NCI-H2196 (cell line): ENCODE results near the gene USP44.
"Not testable (repeated sequence)": the region's sequence is repeated elsewhere in the genome, so short reads cannot be mapped to it uniquely, and the experiment has no call there.

ENCODE experiments used
- DNase-seq: peaks from one replicate; lab custom pipeline; 2025; ENCODE audit not compliant: unreplicated experiment; lab: John Stamatoyannopoulos, UW

USP44 gene

DNA sequence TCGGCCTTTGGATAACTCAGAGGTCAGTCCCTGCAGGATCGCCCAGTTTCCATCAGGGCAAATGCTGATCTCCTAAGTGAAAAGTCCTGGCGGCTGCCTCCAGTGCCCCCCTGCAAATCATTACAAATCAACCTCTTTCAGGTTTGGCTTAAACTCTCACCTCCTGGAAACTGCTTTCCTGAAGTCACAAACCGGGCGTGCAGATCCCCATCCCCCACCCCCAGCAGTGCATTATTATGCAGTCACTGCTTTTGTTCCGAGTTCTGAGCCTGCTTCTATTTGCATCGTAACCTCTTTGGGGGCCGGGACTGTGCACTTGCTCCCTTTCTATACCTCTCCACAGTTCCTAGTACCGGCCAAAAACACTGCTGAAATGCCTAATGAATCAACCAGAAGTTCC lies at the start of gene USP44:
TSS of gene USP44 (minus strand) at position 172 of the 400 bp plus-strand sequence. CDS start 17,220 bp downstream, outside the sequence.
- DNase-seq, result no peak

DNA sequence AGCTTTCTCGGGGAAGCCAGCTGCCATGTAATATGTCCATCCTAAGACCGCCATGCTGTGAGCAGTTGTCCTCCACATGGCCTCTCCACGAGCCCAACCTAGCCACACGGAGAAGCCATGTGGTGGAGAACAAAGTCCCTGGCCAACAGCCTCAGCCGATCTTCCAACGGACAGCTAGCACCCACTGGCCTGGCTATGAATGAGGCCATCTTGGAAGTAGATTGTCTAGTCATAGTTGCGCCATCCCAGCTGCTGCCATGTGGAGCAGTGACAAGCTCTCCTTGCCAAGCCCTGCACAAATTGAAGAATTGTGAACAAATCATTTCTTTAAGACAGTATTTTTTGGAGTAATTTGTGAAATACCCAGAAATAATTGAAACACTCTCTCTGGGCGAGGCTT lies 49.3 kb upstream of the USP44 start:
- no peak for DNase-seq

DNA sequence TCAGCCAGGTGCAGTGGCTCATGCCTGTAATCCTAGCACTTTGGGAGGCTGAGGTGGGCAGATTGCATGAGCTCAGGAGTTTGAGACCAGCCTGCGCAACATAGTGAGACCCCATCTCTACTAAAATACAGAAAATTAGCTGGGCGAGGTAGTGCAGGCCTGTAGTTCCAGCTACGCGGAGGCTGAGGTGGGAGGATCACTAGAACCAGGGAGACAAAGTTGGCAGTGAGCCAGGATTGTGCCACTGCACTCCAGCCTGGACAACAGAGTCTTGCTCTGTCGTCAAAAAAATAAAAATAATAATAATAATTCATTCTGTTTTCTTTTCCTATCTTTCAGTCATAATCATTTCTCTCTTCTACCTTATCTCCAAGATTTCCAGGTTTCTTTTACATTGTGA lies 48.6 kb upstream of the USP44 start:
- no peak for DNase-seq

DNA sequence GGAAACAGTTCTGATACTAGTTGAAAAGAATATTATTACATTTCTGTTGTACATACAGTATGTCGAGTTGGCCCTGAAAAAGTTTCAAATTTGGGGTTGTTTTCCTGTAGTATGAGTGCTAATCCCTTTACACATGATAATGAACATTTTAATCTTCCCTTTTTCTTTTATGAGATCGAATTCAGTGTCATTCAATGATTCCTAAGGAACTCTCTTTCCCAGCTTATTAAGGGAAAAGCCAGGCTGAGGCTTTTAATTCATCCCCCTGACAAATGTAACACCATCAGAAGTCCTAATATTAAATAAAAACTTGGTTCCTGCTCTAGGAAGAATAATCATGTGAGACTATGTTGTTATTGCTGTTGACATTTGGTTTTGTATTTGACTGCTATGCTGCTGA lies 42.9 kb upstream of the USP44 start:
- no peak for DNase-seq

DNA sequence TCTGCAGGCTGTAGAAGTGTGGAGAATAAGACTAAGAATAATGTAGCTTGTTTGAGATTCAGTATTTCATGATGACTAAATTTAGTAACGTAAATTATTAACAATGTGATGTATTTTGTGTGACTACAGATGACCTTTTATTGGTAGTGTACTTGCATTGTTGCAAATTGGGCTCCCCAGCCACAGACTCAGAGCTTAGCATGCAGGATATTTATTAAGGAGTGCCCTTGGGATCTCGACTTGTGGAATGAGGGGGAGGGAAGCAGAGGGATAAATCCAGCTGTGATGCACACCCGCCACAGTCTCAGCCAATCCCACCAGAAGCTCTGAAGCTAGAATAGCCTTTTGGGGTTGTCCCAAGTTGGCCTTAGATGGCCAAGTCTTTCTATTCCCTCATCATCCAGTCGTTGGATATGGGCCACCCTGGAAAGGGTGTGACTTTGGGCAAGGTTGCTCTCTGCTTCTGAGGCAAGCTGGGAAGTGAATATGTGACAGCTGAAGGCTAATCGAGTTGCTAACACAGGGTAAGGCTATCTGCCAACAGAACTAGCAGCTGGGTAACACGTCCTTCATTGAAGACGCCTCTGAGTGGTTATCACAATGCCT lies 42.1 kb upstream of the USP44 start:
- no peak for DNase-seq

DNA sequence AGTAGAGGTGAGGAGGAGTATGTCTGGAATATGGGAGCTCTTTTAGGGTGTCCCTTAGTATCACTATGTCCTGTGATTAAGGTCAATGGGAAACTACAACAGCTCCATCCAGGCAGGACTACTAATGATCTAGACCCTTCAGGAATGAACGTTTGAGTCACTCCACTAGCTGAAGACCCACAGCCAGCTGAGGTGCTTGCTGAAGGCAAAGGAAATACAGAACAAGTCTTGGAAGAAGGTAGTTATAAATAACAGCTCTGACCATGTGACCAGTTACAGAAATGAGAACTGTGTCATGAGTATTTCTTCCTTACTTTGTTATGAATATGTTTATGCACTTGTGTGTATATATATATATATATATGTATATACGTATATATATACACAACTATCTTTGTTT lies 40.5 kb upstream of the USP44 start:
- no peak for DNase-seq

DNA sequence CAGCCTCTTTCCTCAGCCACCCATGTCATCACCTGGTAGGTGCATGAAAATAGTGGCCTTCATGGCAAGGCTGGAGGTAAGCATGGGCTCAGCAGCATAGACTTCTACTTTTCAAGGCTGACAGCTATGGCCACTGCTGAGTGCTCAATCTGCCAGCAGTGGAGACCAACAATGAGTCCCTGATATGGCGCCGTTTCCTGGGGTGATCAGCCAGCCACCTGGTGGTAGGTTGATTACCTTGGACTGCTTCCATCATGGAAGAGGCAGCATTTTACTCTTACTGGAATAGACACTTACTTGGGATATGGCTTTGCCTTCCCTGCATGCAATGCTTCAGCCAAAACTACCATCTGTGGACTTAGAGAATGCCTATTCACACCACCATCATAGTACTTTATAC lies 39.5 kb upstream of the USP44 start:
- DNase-seq, result no peak

DNA sequence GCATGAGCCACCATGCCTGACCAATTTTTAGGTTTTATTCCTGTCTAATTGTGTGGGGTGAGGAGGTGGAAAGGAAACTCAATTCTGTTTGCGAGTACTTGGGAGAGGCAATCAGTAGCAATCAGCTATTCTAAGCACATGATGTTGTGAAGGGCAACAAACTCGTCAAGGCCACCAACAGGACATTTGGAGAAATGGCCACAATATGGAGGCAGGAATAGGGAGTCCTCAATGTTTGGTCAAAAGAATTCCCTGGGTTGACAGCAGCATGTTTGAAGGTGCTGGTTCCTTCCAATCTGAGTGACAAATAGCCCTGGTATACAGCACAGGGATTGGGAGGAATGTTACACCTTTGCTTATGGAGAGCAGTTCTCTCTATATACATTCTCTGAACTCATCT lies 32.7 kb upstream of the USP44 start:
- no peak for DNase-seq

DNA sequence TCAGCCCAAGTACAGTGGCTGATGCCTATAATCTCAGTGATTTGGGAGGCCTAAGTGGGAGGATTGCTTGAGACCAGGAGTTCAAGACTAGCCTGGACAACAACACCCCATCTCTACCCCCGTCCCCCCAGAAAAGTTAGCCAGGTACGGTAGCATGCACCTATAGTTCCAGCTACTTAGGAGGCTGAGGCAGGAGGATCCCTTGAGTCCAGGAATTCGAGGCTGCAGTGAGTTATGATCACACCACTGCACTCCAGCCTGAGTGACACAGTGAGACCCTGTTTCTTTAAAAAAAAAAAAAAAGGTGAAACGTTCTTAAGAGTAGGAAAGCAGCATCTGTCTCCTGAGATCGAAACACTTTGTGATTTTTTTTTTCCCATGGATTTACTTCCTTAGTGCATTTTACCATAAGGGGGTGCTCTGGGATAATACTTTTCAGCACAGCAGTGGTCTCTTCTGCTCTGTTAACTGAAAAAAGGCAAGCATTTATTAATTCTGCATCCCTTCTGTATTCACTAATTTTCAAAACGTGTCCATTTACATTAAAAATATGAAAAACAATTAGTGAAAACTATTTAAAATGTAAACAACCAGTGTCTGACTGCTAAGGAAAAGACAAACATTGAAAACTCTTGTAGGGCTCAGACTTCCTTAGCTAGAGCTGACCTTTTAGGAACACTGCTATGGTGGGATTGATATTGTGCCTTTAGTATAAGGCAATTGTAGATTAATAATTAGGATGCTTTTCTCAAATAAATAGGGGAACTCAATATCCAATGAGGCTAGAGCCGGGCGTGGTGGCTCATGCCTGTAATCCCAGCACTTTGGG lies 31.2 kb upstream of the USP44 start:
- peak; percentile 49 for DNase-seq

DNA sequence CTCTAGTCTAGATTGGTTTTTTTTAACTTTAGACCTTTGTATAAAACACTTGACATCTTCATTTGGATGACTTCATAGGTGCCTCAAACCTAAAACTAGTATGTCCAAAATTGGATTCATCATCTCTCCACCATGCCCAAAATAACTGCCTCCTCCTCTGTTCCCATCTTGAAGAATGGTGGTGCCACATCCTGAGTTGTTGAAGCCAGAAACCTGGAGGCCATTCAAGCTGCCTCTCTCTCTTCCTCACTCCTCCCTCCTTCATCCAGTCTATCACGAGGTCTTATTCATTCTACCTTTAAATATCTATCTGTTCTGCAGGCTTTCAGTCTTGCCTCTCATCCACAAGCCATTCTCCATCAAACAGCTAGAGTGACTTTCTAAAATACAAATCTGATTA lies 26.5 kb upstream of the USP44 start:
- DNase-seq, result no peak

DNA sequence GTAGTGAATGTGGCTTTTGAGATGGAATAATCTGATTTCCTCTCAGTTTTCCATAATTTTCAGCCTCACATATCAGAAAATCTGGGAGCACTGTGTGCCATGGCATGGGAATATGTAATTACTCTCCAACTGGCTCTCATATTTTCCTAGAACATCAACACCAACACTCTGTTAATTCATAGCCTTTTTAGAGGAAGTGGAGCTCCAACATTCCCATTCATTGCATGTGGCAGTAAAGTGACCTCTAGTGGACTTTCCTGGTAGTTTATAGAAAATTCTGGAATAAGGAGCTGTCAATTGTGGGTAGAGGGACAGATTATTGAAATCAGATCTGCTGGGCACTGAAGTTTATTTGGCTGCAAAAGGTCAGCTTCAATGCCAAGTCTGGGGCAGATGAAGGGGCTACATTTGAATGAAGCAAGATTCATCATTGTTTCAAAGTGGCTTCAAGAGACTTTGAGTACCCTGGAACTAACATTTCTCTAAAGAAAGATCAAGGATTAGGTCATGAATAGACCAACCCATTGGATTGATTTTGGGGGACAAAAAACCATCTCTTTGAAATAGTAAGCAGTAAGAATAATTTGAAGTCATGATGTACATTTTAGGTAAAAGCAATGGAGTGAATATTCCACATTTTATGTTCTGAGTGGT lies 23.6 kb upstream of the USP44 start:
- DNase-seq, result peak; percentile 41

DNA sequence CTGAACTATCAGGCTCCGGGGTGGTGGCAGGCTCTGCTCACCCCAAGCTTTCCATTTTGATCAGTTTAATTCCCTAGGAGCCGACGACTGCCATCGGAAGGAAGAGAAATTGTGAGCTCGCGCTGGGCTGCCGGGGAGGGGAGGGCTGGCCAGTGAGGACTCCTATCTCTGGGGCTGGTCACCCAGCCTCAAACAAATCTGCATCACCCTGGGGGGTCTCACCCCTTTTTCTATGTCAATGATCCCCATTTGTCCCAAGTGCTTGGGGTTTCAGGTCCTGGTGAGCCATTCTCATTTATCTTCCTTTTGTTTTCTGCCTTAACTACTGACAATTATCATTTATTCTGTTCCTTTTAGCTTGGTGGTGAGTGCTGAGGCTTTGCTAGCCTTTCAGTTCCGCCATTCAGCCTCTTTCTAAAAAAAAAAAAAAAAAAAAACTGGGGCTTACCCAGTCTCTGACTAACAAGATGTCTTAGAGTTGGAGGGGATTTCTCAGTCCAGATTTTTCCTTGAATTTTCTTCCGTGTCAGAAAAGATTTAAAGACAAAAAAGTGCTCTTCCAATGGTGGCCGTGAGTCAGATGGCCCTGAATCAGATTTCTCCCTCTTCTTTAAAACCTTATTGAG lies 22.8 kb upstream of the USP44 start:
- DNase-seq, result no peak

DNA sequence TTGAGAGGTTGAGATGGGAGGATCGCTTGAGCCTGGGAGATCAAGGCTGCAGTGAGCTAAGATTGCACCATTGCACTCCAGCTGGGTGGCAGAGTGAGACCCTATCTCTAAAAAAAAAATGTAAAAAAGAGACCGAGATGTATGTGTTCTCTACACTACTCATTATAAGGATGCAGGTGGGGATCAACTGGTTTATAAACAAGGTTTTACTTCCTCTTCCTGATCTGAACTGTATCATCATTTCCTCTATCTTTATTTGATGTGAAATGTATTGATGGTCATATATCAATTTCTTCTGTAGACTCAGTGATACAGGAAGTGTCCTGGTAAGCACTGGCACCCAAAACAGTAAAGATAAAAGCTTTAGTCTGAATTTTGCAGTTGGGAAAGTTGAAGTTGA lies 20.1 kb upstream of the USP44 start:
- no peak for DNase-seq

DNA sequence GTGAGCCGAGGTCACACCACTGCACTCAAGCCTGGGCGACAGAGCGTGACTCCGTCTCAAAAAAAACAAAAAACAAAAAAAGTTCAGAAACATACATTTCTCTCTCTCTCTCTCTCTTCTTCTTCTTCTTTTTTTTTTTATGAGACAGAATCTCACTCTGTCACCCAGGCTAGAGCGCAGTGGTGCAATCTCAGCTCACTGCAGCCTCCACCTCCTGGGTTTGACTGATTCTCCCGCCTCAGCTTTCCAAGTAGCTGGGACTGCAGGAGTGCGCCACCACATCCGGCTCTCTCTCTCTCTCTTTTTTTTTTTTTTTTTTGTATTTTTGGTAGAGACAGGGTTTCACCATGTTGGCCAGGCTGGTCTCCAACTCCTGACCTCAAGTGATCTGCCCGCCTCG lies 16.8 kb upstream of the USP44 start:
- DNase-seq, result not testable (repeated sequence)

DNA sequence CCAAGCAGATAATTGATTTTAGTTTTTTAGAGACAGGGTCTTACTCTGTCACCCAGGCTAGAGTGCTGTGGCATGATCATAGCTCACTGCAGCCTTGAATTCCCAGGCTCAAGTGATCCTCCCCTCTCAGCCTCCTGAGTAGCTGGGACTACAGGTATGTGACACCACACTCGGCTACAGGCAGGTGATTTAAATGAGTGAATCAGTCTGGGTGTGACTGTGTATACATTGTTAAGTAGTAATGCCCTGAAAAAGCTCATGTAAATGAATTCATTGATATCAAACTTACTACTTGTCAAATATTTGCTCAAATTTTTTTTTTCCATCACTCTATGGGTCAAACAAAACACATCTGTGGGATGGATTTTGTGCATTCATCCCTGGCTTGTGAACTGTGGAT lies 6.3 kb upstream of the USP44 start:
- DNase-seq, result no peak

DNA sequence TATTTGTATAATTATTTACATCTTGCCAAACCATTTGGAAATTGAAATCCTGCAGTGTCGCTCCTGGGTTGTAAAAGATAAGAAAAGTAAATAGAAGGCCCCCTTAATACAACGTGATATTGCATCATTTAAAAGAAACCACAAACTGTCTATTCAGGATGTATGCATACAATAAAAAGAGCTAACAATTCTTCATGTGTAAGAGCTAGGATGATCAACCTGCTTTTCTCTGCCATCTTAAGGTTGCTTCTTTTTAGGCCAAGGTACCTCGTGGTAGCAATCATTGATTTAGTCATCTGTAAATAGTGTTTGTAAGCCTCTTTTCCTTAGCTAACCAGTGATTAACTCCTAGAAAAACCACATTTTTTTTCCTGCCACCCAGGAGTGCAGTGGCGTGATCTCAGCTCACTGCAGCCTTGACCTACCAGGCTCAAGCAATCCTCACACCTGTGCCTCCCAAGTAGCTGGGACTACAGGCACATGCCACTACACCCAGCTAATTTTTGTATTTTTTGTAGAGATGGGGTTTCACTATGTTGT lies 3.3 kb upstream of the USP44 start:
- DNase-seq, result no peak

DNA sequence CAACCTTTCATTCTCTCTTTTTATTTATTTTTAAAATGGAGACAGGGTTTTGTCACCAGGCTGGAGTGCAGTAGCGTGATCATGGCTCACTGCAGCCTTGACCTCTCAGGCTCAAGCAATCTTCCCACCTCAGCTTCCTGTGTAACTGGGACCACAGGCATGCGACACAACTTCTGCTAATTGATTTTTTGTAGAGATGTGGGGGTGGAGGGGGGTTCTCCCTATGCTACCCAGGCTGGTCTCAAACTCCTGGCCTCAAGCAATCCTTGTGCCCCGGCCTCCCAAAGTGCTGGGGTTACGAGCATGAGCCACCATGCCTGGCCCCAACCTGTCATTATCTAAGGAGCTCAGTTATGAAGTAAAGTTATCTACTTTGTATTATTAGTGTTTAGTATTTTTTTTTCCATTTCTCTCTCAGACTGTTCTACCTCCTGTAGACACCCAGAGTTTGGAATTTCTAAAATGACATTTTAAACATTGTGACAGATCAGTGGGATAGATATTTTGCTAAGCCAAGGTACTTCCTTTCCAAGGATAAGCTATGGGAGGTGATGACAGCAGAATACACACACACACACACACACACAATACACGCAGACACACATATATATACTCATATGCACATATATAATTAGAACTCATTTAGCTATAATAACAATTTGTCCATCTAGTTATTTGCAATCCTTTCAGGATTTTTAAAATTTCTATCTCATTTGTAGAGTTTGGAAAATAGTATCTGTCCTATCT lies 2.1 kb upstream of the USP44 start:
- no peak for DNase-seq

DNA sequence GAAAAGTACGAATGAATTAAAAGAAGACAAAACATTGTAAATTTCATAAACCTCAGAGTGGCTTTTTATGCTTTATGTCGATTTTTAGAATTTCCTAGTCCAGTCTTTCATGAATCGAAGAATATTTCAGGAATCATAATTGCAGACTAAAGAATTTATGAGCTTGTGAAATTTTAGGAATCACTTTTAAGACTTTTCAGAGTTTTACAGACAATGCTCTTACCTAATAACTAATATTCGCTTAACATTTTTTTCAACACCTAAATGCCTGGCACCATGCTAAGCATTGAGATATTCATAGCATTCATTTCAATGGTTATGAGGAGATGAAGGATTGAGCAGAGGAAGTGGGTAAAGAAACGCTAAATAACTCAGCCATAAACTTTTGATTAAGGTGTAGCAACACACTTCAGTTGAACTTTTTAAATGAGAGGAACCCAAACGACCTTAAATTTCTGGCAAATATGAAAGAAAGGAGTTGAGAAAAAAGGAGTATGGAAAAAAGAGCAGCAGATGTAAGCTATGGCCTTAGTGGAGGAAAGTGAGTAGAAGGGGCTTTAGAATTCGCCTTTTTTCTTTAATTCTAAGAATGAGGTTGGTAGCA lies 739 bp upstream of the USP44 start:
- DNase-seq, result no peak

DNA sequence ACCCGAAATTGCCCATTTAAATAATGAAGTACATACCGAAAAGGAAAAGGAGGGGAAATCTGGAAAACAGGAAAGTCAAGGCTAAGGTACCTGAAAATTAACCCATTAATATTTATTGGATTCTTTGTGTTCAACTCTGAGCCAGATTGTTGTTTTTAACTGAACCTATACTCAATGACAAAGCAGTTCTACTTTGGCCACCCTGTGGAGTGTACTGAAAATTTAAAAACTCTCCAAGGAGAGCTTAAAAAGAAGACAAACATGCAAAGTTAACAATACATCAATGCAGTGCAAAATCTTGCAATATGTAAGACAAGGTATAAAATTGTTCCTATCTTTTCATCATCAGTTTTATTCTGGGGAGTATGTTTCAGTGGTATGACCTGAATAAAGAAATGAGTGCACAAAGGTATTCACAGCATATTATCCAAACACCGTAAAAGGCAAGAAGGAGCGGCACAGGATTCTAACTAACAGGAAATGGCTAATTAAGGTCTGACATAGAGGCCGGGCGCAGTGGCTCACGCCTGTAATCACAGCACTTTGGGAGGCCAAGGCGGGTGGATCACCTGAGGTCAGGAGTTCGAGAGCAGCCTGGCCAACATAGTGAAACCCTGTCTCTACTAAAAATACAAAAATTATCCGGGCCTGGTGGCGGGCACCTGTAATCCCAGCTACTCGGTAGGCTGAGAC lies 1.7 kb downstream of the USP44 start:
- DNase-seq, result peak; percentile 6
